HepG2 (cell line): ENCODE data around the gene SIGLEC9. TPM values are rescaled to one million over a fixed set of nuclear protein-coding genes. Genes with fewer than 3 reads are reported as not detected.

Source experiments
- ATAC-seq: fragments of 200-7000 bp; cut with Tn5 transposase; 3 replicates; pipeline ENCODE4 v1.9.1; 2020; ENCODE audit warnings: mild to moderate bottlenecking, moderate library complexity
- BruUV-seq: library from RNA; stranded (reverse); fragments of 400-500 nt; replicated peaks from 2 replicates; lab custom pipeline; 2021; lab: Mats Ljungman, UMichigan
- CTCF ChIA-PET: fragments of 300-600 bp; formaldehyde crosslinking; extraction: SDS; loops from one replicate; lab custom pipeline; 2021; ENCODE audit warnings: low total read pairs, inconsistent platforms, low intra/inter-chr PET ratio; lab: Yijun Ruan, JAX
- POLR2A ChIA-PET: fragments of 350-600 bp; sonication (Branson Sonifier 250); formaldehyde crosslinking; loops from one replicate; lab custom pipeline; 2020; ENCODE audit warnings: antibody characterized with exemption, inconsistent platforms; lab: Yijun Ruan, JAX
- DNase-seq: peaks from one replicate; pipeline ENCODE4 v3.0.0-alpha.2; 2015; ENCODE audit warnings: low spot score
- FAIRE-seq: peaks from 3 replicates; lab custom pipeline; 2011; peaks lifted over from hg19 to GRCh38; lab: Jason Lieb, UNC
- H2AFZ ChIP-seq: one replicate; pipeline ENCODE4 v1.6.1; 2011; ENCODE audit warnings: low read length, inconsistent platforms
- H3K27ac ChIP-seq: fragments of 300-600 bp; 3 replicates; pipeline ENCODE4 v1.8.0; 2011; ENCODE audit warnings: mixed run types, mild to moderate bottlenecking, mixed read lengths, low read length, inconsistent platforms; ENCODE audit not compliant: insufficient read depth; ENCODE audit errors: extremely low read length
- H3K27me3 ChIP-seq, 2 experiments: fragments of 200-600 bp in 1 of 2; 2 replicates in 1 of 2; 3 replicates in 1 of 2; pipeline versions ENCODE4 v1.6.0 to v1.8.0; 2011; ENCODE audit warnings: low read length in 2 of 2, mild to moderate bottlenecking in 2 of 2, moderate library complexity in 2 of 2, inconsistent platforms in 1 of 2; ENCODE audit not compliant: insufficient read depth in 2 of 2, control insufficient read depth in 1 of 2
- H3K36me3 ChIP-seq, 2 experiments: fragments of 200-600 bp in 1 of 2; replicated peaks in 1 of 2; 2 replicates in 1 of 2; 3 replicates in 1 of 2; pipeline versions ENCODE4 v1.5.1 to v1.8.0; 2011; ENCODE audit warnings: low read length in 2 of 2, inconsistent platforms in 1 of 2; ENCODE audit not compliant: insufficient read depth in 2 of 2, control insufficient read depth in 1 of 2
- H3K4me1 ChIP-seq: 2 replicates; pipeline ENCODE4 v1.5.1; 2012; ENCODE audit warnings: low read length, inconsistent platforms; ENCODE audit not compliant: insufficient read depth
- H3K4me2 ChIP-seq: 2 replicates; pipeline ENCODE4 v1.6.0; 2011; ENCODE audit warnings: low read depth, low read length, inconsistent platforms
- H3K4me3 ChIP-seq, 3 experiments: fragments of 200-600 bp in 1 of 3; sonication (generic), shearing (Covaris generic) in 1 of 3; replicated peaks in 1 of 3; 2 replicates each; pipeline ENCODE4 v1.5.1; 2011 to 2016; ENCODE audit warnings: low read length in 3 of 3, inconsistent platforms in 2 of 3, low read depth in 2 of 3, mild to moderate bottlenecking in 2 of 3, control low read depth in 1 of 3, mixed read lengths in 1 of 3; ENCODE audit not compliant: insufficient read depth in 1 of 3
- H3K79me2 ChIP-seq: one replicate; pipeline ENCODE4 v1.6.1; 2011; ENCODE audit warnings: low read length, inconsistent platforms; ENCODE audit not compliant: insufficient read depth
- H3K9ac ChIP-seq: 2 replicates; pipeline ENCODE4 v1.6.0; 2011; ENCODE audit warnings: mild to moderate bottlenecking, low read depth, low read length, inconsistent platforms; ENCODE audit not compliant: insufficient read depth
- H3K9me3 ChIP-seq: 2 replicates; pipeline ENCODE4 v1.5.1; 2012; ENCODE audit warnings: mild to moderate bottlenecking, low read length
- H4K20me1 ChIP-seq: 2 replicates; pipeline ENCODE4 v1.6.0; 2011; ENCODE audit warnings: inconsistent platforms, mild to moderate bottlenecking, low read length, moderate library complexity; ENCODE audit not compliant: insufficient read depth
- AGO2 ChIP-seq: fragments of 200-400 bp; formaldehyde crosslinking; optimal IDR thresholded peaks from 2 replicates; pipeline ENCODE3; 2017; ENCODE audit warnings: mild to moderate bottlenecking, low read depth, low read length, moderate library complexity
- BRF2 ChIP-seq: sonication (generic); formaldehyde crosslinking; IDR thresholded peaks from 2 replicates; pipeline ENCODE4 v1.8.1; 2022; ENCODE audit warnings: mild to moderate bottlenecking, missing genetic modification reagents
- KDM3A ChIP-seq: IDR thresholded peaks from 2 replicates; pipeline ENCODE4 v1.6.1; 2018; ENCODE audit warnings: low read depth, missing compliant biosample characterization
- PRDM10 ChIP-seq: sonication (generic); formaldehyde crosslinking; IDR thresholded peaks from 2 replicates; pipeline ENCODE4 v1.4.0; 2020; ENCODE audit warnings: low read depth, missing genetic modification reagents
- PRPF4 ChIP-seq: fragments of 200-400 bp; formaldehyde crosslinking; IDR thresholded peaks from 2 replicates; pipeline ENCODE4 v1.6.1; 2016; ENCODE audit warnings: low read length, low read depth; ENCODE audit not compliant: poor library complexity, severe bottlenecking
- SOX13 ChIP-seq, 3 experiments: fragments of 450-650 bp in 1 of 3; sonication (generic) in 1 of 3; formaldehyde crosslinking in 1 of 3; IDR thresholded peaks in 2 of 3; conservative IDR thresholded peaks in 1 of 3; 2 replicates each; pipeline versions ENCODE4 v1.5.0 to v1.6.1; 2016 to 2020; ENCODE audit warnings: antibody characterized with exemption in 1 of 3, mild to moderate bottlenecking in 1 of 3, missing compliant biosample characterization in 1 of 3, missing genetic modification reagents in 1 of 3, moderate library complexity in 1 of 3
- SP5 ChIP-seq: IDR thresholded peaks from 2 replicates; pipeline ENCODE4 v1.6.1; 2016; ENCODE audit warnings: low read depth, borderline replicate concordance
- TOE1 ChIP-seq: sonication (generic); formaldehyde crosslinking; IDR thresholded peaks from 2 replicates; pipeline ENCODE4 v1.4.0; 2020; ENCODE audit warnings: mild to moderate bottlenecking, missing genetic modification reagents
- ZBTB43 ChIP-seq: sonication (generic); formaldehyde crosslinking; conservative IDR thresholded peaks from 2 replicates; pipeline ENCODE4 v1.4.0; 2020; ENCODE audit warnings: missing genetic modification reagents
- ZNF510 ChIP-seq: sonication (generic); formaldehyde crosslinking; IDR thresholded peaks from 2 replicates; pipeline ENCODE4 v1.4.0; 2020; ENCODE audit warnings: low read depth, mild to moderate bottlenecking, missing genetic modification reagents
- ZNF678 ChIP-seq: sonication (generic); formaldehyde crosslinking; IDR thresholded peaks from 2 replicates; pipeline ENCODE4 v1.4.0; 2020; ENCODE audit warnings: mild to moderate bottlenecking, missing genetic modification reagents
- ZNF704 ChIP-seq: sonication (generic); formaldehyde crosslinking; IDR thresholded peaks from 2 replicates; pipeline ENCODE4 v1.8.1; 2023; ENCODE audit warnings: mild to moderate bottlenecking, inconsistent platforms, moderate library complexity, missing genetic modification reagents, borderline replicate concordance
- ZNF746 ChIP-seq: sonication (generic); formaldehyde crosslinking; IDR thresholded peaks from 2 replicates; pipeline ENCODE4 v1.8.0; 2022; ENCODE audit warnings: mild to moderate bottlenecking, missing genetic modification reagents
- WGBS: methylation state at CpG from one replicate; pipeline ENCODE4 v1.1.6; 2017; ENCODE audit warnings: low lambda C conversion rate; 5-methylcytosine and 5-hydroxymethylcytosine counted together
- in situ Hi-C: cut with HindIII; loops from 2 replicates; pipeline ENCODE4 v1.10.0; 2017; ENCODE audit warnings: low pct_unique_long_range_greater_than_20kb; ENCODE audit not compliant: extremely low pct_ligation_motif_present
- intact Hi-C: fragments of 100-400 bp; cut with micrococcal nuclease; formaldehyde crosslinking; loops from one replicate; pipeline ENCODE4 v1.10.0; 2022; ENCODE audit not compliant: unreplicated experiment
- polyA plus RNA-seq, 8 experiments: library from polyadenylated mRNA; depleted of rRNA in 3 of 8; stranded (reverse) in 7 of 8; unstranded in 1 of 8; fragments of >200 nt; fragmentation: Illumina TruSeq in 4 of 8; extraction: Trizol in 4 of 8; gene quantifications; 2 replicates each; pipeline versions ENCODE4 v1.2.1 to v1.2.3, GENCODE V29; 2011 to 2016; ENCODE audit warnings: low read depth in 4 of 8, missing spikeins in 1 of 8, mixed read lengths in 1 of 8; ENCODE audit not compliant: insufficient read depth in 1 of 8
- total RNA-seq, 5 experiments: library from RNA; depleted of rRNA; stranded (reverse); fragments of >200 nt; fragmentation: Illumina TruSeq; extraction: Trizol; gene quantifications; 2 replicates each; pipeline ENCODE4 v1.2.3, GENCODE V29; 2016; ENCODE audit warnings: low read depth in 1 of 5

SIGLEC9 gene
- total and polyA plus RNA-seq, 2 of the 13 experiments (the other 11 are each of a cell fraction or from before 2014, with no cell fraction given) = not detected

- no peak overlapping the region for H3K9ac ChIP-seq
- peaks cover 17% of the 10 kb centered on the region for H3K4me1 ChIP-seq
- POLR2A ChIA-PET = no interaction called here
- TF ChIP-seq ZBTB43 (CRISPR knock-in tag) (no peak), PRDM10 (CRISPR knock-in tag) (no peak), SP5 (no peak), ZNF510 (CRISPR knock-in tag) (no peak), SOX13 (IDR thresholded peaks at IDR 0.05) (no peak), SOX13 (CRISPR knock-in tag; conservative IDR thresholded peaks at IDR 0.05 in 1 of 2, IDR thresholded peaks at IDR 0.05 in 1 of 2) (no peak), ZNF746 (no peak), KDM3A (CRISPR knock-in tag) (no peak), PRPF4 (no peak), TOE1 (no peak), AGO2 (no peak), ZNF678 (CRISPR knock-in tag) (no peak), ZNF704 (CRISPR knock-in tag) (no peak), BRF2 (CRISPR knock-in tag) (no peak)
- H3K27me3 ChIP-seq = peaks cover 1 to 4% of the 10 kb centered on the region in 2 experiments; a peak in 3 of 5 replicates
- BruUV-seq = no TSS peak
- H3K27ac ChIP-seq = no peak overlapping the region
- in situ Hi-C loops = loop anchor here (5.0 to 25.0 kb wide), 2 partner anchors 72 to 152 kb away; partner anchors contain the start of gene KLK10
- no peak overlapping the region for H3K4me2 ChIP-seq
- no peaks in the 10 kb centered on the region for H3K9me3 ChIP-seq
- CTCF ChIA-PET = no interaction called here
- WGBS = 71% methylated on average over 17 of the region's 17 CpGs
- no peak overlapping the region for H3K4me3 ChIP-seq
- DNase-seq (no peak), FAIRE-seq (no peak), ATAC-seq (no peak)
- no peak overlapping the region for H2AFZ ChIP-seq
- H3K79me2 ChIP-seq = no peaks in the 10 kb centered on the region
- intact Hi-C loops = no loop called here
- H3K36me3 ChIP-seq = no peaks in the 10 kb centered on the region
- H4K20me1 ChIP-seq = no peaks in the 10 kb centered on the region
Measured at GRCh38 chr19:51089786-51090185, 34.9 kb upstream of the SIGLEC9 start.
